SK-N-SH (cell line): ENCODE measurements around the gene MYLK. TPM values are rescaled to one million over a fixed set of nuclear protein-coding genes. Genes with fewer than 3 reads are reported as not detected.

Experiments used
- CTCF ChIA-PET: fragments of 300-600, 350-600 bp; formaldehyde crosslinking; extraction: SDS; loops from one replicate; lab custom pipeline; 2021; lab: Yijun Ruan, JAX
- POLR2A ChIA-PET: fragments of 350-600 bp; sonication (Branson Sonifier 250); formaldehyde crosslinking; extraction: SDS; loops from one replicate; lab custom pipeline; 2020; ENCODE audit warnings: antibody characterized with exemption, inconsistent platforms; lab: Yijun Ruan, JAX
- DNase-seq: peaks from one replicate; pipeline ENCODE4 v3.0.0; 2012
- H2AFZ ChIP-seq: fragments of 200-600 bp; sonication (generic); 2 replicates; pipeline ENCODE4 v1.8.1; 2016; ENCODE audit warnings: antibody characterized with exemption, mild to moderate bottlenecking, low read depth
- H3F3A ChIP-seq: fragments of 200-600 bp; sonication (generic); replicated peaks from 2 replicates; pipeline ENCODE3; 2016; ENCODE audit warnings: antibody characterized with exemption, mild to moderate bottlenecking; ENCODE audit not compliant: insufficient read depth
- H3K27ac ChIP-seq, 2 experiments: fragments of 200-500 bp in 1 of 2; fragments of 200-600 bp in 1 of 2; sonication (Bioruptor generic) in 1 of 2; sonication (generic), shearing (Covaris generic) in 1 of 2; 2 replicates each; pipeline versions ENCODE4 v1.5.1 to v1.6.1; 2014 to 2016; ENCODE audit warnings: low read depth in 2 of 2, inconsistent platforms in 1 of 2, low read length in 1 of 2, mild to moderate bottlenecking in 1 of 2, mixed read lengths in 1 of 2
- H3K27me3 ChIP-seq: fragments of 200-600 bp; sonication (generic), shearing (Covaris generic); 2 replicates; pipeline ENCODE4 v1.6.1; 2016; ENCODE audit warnings: mixed run types; ENCODE audit not compliant: insufficient read depth
- H3K36me3 ChIP-seq, 2 experiments: fragments of 200-500 bp in 1 of 2; fragments of 200-600 bp in 1 of 2; sonication (Bioruptor generic) in 1 of 2; sonication (generic) in 1 of 2; replicated peaks in 1 of 2; 2 replicates each; pipeline versions ENCODE3 to v1.5.1; 2014 to 2016; ENCODE audit warnings: low read length in 1 of 2, mild to moderate bottlenecking in 1 of 2; ENCODE audit not compliant: insufficient read depth in 2 of 2, control insufficient read depth in 1 of 2
- H3K4me1 ChIP-seq, 2 experiments: fragments of 200-500 bp in 1 of 2; fragments of 200-600 bp in 1 of 2; sonication (Bioruptor generic) in 1 of 2; sonication (generic), shearing (Covaris generic) in 1 of 2; 2 replicates each; pipeline versions ENCODE4 v1.5.1 to v1.6.1; 2014 to 2016; ENCODE audit warnings: low read depth in 1 of 2, low read length in 1 of 2, mixed run types in 1 of 2; ENCODE audit not compliant: insufficient read depth in 2 of 2, control insufficient read depth in 1 of 2
- H3K4me2 ChIP-seq: fragments of 200-600 bp; sonication (generic), shearing (Covaris generic); 2 replicates; pipeline ENCODE4 v1.6.1; 2017; ENCODE audit warnings: mixed run types
- H3K4me3 ChIP-seq, 2 experiments: fragments of 200-500 bp in 1 of 2; fragments of 200-600 bp in 1 of 2; sonication (Bioruptor generic) in 1 of 2; sonication (generic), shearing (Covaris generic) in 1 of 2; 2 replicates each; pipeline versions ENCODE4 v1.5.1 to v1.8.1; 2014 to 2016; ENCODE audit warnings: low read depth in 2 of 2, inconsistent platforms in 1 of 2, low read length in 1 of 2, mild to moderate bottlenecking in 1 of 2, mixed read lengths in 1 of 2, moderate library complexity in 1 of 2
- H3K79me2 ChIP-seq: fragments of 200-600 bp; sonication (generic); 2 replicates; pipeline ENCODE4 v1.8.1; 2017; ENCODE audit warnings: mild to moderate bottlenecking; ENCODE audit not compliant: insufficient read depth
- H3K9ac ChIP-seq: fragments of 200-600 bp; sonication (generic); 2 replicates; pipeline ENCODE4 v1.6.1; 2017; ENCODE audit warnings: mixed run types
- H3K9me2 ChIP-seq: fragments of 200-600 bp; sonication (generic); 2 replicates; pipeline ENCODE4 v1.6.1; 2017; ENCODE audit warnings: mixed run types
- H3K9me3 ChIP-seq: fragments of 200-600 bp; sonication (generic); 2 replicates; pipeline ENCODE4 v1.6.1; 2017; ENCODE audit warnings: mixed run types, mild to moderate bottlenecking, moderate library complexity
- H4K20me1 ChIP-seq: fragments of 200-600 bp; sonication (generic); 2 replicates; pipeline ENCODE4 v1.6.1; 2017; ENCODE audit warnings: mild to moderate bottlenecking, mixed run types; ENCODE audit not compliant: insufficient read depth
- CHD2 ChIP-seq: fragments of 150-350 bp; IDR thresholded peaks from 2 replicates; pipeline ENCODE4 v1.6.1; 2018; ENCODE audit warnings: low read length; ENCODE audit not compliant: partially characterized antibody
- CTCF ChIP-seq: fragments of 200-600 bp; sonication (generic); IDR thresholded peaks from 2 replicates; pipeline ENCODE4 v1.6.1; 2017; ENCODE audit warnings: antibody characterized with exemption, mild to moderate bottlenecking, moderate library complexity
- EP300 ChIP-seq, 2 experiments: IDR thresholded peaks; 2 replicates each; pipeline versions ENCODE4 v1.4.0 to v1.6.1; 2012; ENCODE audit warnings: borderline replicate concordance in 1 of 2, low read depth in 1 of 2, low read length in 1 of 2
- FOSL2 ChIP-seq: IDR thresholded peaks from 2 replicates; pipeline ENCODE4 v1.4.0; 2012; ENCODE audit warnings: low read depth, mild to moderate bottlenecking, moderate library complexity, borderline replicate concordance
- FOXM1 ChIP-seq: IDR thresholded peaks from 2 replicates; pipeline ENCODE4 v1.4.0; 2012; ENCODE audit warnings: low read depth, mild to moderate bottlenecking
- GATA2 ChIP-seq: sonication (generic); formaldehyde crosslinking; IDR thresholded peaks from 2 replicates; pipeline ENCODE4 v1.5.0; 2020; ENCODE audit warnings: mild to moderate bottlenecking, missing genetic modification reagents
- JUND ChIP-seq: IDR thresholded peaks from 2 replicates; pipeline ENCODE4 v1.4.0; 2012
- MAX ChIP-seq: IDR thresholded peaks from 2 replicates; pipeline ENCODE4 v1.4.0; 2012; ENCODE audit warnings: low read depth
- MXI1 ChIP-seq: IDR thresholded peaks from 2 replicates; pipeline ENCODE4 v1.6.1; 2012; ENCODE audit warnings: mild to moderate bottlenecking, low read depth, low read length, improper control_type of control experiment
- NFIC ChIP-seq: IDR thresholded peaks from 2 replicates; pipeline ENCODE4 v1.4.0; 2012; ENCODE audit warnings: borderline replicate concordance
- PBX3 ChIP-seq: IDR thresholded peaks from 2 replicates; pipeline ENCODE4; 2012
- RFX5 ChIP-seq: IDR thresholded peaks from 2 replicates; pipeline ENCODE4 v1.6.1; 2012; ENCODE audit warnings: mild to moderate bottlenecking, improper control_type of control experiment, low read length
- SIN3A ChIP-seq: IDR thresholded peaks from 2 replicates; pipeline ENCODE4 v1.6.1; 2012; ENCODE audit warnings: low read depth, mild to moderate bottlenecking, low read length, moderate library complexity, borderline replicate concordance
- SMC3 ChIP-seq: IDR thresholded peaks from 2 replicates; pipeline ENCODE4 v1.6.1; 2012; ENCODE audit warnings: low read depth, low read length, improper control_type of control experiment
- TAF1 ChIP-seq: IDR thresholded peaks from 2 replicates; pipeline ENCODE4 v1.6.1; 2012; ENCODE audit warnings: low read depth, mild to moderate bottlenecking, low read length, moderate library complexity, borderline replicate concordance
- TCF12 ChIP-seq: IDR thresholded peaks from 2 replicates; pipeline ENCODE4 v1.4.0; 2012
- USF1 ChIP-seq: IDR thresholded peaks from 2 replicates; pipeline ENCODE4 v1.4.0; 2012; ENCODE audit warnings: low read depth, borderline replicate concordance
- YY1 ChIP-seq: IDR thresholded peaks from 2 replicates; pipeline ENCODE4 v1.4.0; 2012; ENCODE audit warnings: low read depth, mild to moderate bottlenecking
- ZBTB33 ChIP-seq: IDR thresholded peaks from 2 replicates; pipeline ENCODE4 v1.4.0; 2012; ENCODE audit warnings: low read depth, borderline replicate concordance
- WGBS: methylation state at CpG from one replicate; pipeline ENCODE4 v1.1.6; 2017; ENCODE audit warnings: low lambda C conversion rate; 5-methylcytosine and 5-hydroxymethylcytosine counted together
- polyA plus RNA-seq, 3 experiments: library from polyadenylated mRNA; depleted of rRNA; stranded (reverse); fragments of >200 nt; gene quantifications; 2 replicates each; pipeline ENCODE4 v1.2.3, GENCODE V29; 2012

Gene MYLK
- polyA plus RNA-seq, 1 of the 3 experiments (the other 2 are of a cell fraction): 272 TPM

GRCh38 chr3:123790254-123791072 is 93.7 kb downstream of the MYLK start:
- H3K9me2 ChIP-seq: no peaks in the 10 kb centered on the region
- no peak overlapping the region for H3K4me3 ChIP-seq
- POLR2A ChIA-PET: no interaction called here
- peaks cover 38 to 71% of the 10 kb centered on the region in 2 experiments for H3K36me3 ChIP-seq
- TF ChIP-seq SIN3A: no peak
- peak; percentile 73 for TF ChIP-seq TCF12
- TF ChIP-seq GATA2 (CRISPR knock-in tag): no peak
- no peak for TF ChIP-seq CHD2
- TF ChIP-seq PBX3: peak; percentile 63
- no peak for TF ChIP-seq MXI1
- no peak for TF ChIP-seq FOXM1
- peak in 1 of 2 experiments; percentile 57; a peak in 1 of 4 replicates for TF ChIP-seq EP300 (IDR thresholded peaks at IDR 0.05; ENCODE audit: borderline replicate concordance in 1 of 2, low read depth in 1 of 2, low read length in 1 of 2)
- TF ChIP-seq RFX5: no peak
- TF ChIP-seq FOSL2: peak; percentile 10; the same call in 1 of the 2 replicates
- peak; percentile 50; the same call in 1 of the 2 replicates for TF ChIP-seq JUND
- TF ChIP-seq CTCF: no peak
- TF ChIP-seq NFIC: 0 out of 2 replicates have a peak, but pooled peaks have one; percentile 33
- TF ChIP-seq, all 33 proteins: peak for 6
- CTCF ChIA-PET: interaction anchor here (1.0 to 2.8 kb wide), 7 partner anchors 9 to 491 kb away, joined by 3 to 7 read pairs (median 4); no protein-coding TSS in a partner anchor
- Histone ChIP-seq H3K9ac (peak overlapping the region; percentile 56), H3K4me1 (peaks cover 29 to 56% of the 10 kb centered on the region in 2 experiments), H3K79me2 (peaks cover 29% of the 10 kb centered on the region), H2AFZ (no peak overlapping the region), H3K27ac (peak overlapping the region; percentile 95 to 98), H3K4me2 (peak overlapping the region; percentile 61), H4K20me1 (no peaks in the 10 kb centered on the region), H3K9me3 (no peaks in the 10 kb centered on the region), H3K27me3 (no peaks in the 10 kb centered on the region), H3F3A (peaks cover 58% of the 10 kb centered on the region)
- 89% methylated on average over 8 of the region's 9 CpGs for WGBS
- no peak for DNase-seq

GRCh38 chr3:123789760-123790159 is 94.4 kb downstream of the MYLK start:
- H2AFZ ChIP-seq: no peak overlapping the region
- peak overlapping the region; percentile 61 for H3K4me2 ChIP-seq
- no peak overlapping the region for H3K4me3 ChIP-seq
- H3K27ac ChIP-seq: peak overlapping the region; percentile 95 to 98
- no peak for DNase-seq
- CTCF ChIA-PET: interaction anchor here (0.7 to 2.8 kb wide), 5 partner anchors 9 to 137 kb away, joined by 3 to 7 read pairs (median 5); no protein-coding TSS in a partner anchor
- peak overlapping the region; percentile 68; the same call in 1 of the 2 replicates for H3K9ac ChIP-seq
- peaks cover 40 to 70% of the 10 kb centered on the region in 2 experiments for H3K36me3 ChIP-seq
- 24% methylated on average over 5 of the region's 5 CpGs for WGBS
- POLR2A ChIA-PET: no interaction called here
- peaks cover 31% of the 10 kb centered on the region for H3K79me2 ChIP-seq
- no peaks in the 10 kb centered on the region for H3K27me3 ChIP-seq
- H3K9me3 ChIP-seq: no peaks in the 10 kb centered on the region
- peaks cover 30 to 56% of the 10 kb centered on the region in 2 experiments for H3K4me1 ChIP-seq
- H3F3A ChIP-seq: peaks cover 56% of the 10 kb centered on the region
- H4K20me1 ChIP-seq: no peaks in the 10 kb centered on the region
- H3K9me2 ChIP-seq: no peaks in the 10 kb centered on the region
- TF ChIP-seq TAF1 (peak; percentile 25; the same call in 1 of the 2 replicates), SIN3A (peak; percentile 99), FOXM1 (peak; percentile 100), GATA2 (CRISPR knock-in tag) (peak; percentile 46; the same call in 1 of the 2 replicates), YY1 (peak; percentile 70; the same call in 1 of the 2 replicates), NFIC (peak; percentile 98), USF1 (peak; percentile 22; the same call in 1 of the 2 replicates), MAX (peak; percentile 100), EP300 (IDR thresholded peaks at IDR 0.05; ENCODE audit: borderline replicate concordance in 1 of 2, low read depth in 1 of 2, low read length in 1 of 2) (peak; percentile 96 to 100), FOSL2 (peak; percentile 99), CHD2 (no peak), SMC3 (no peak), ZBTB33 (peak; percentile 94)
